Esophagus muscularis mucosa (tissue), 4 donors: ENCODE data around the gene FPR2. TPM values are rescaled to one million over a fixed set of nuclear protein-coding genes. Genes with fewer than 3 reads are reported as not detected.

Experiments used
- DNase-seq: peaks from one replicate; pipeline ENCODE4 v3.0.0-alpha.2; 2017; ENCODE audit errors: extremely low spot score
- H3K27ac ChIP-seq, 4 donors: fragments of 200-600 bp; sonication (generic); replicated peaks in 1 of 4; 1 replicate in 3 of 4; 2 replicates in 1 of 4; pipeline ENCODE4 v1.5.1; 2016 to 2019; ENCODE audit warnings: mild to moderate bottlenecking in 1 of 4
- H3K27me3 ChIP-seq, 4 donors: fragments of 200-600 bp; sonication (generic); one replicate each; pipeline versions ENCODE4 v1.5.1 to v1.6.0; 2016 to 2019
- H3K36me3 ChIP-seq, 4 donors: fragments of 200-600 bp; sonication (generic); one replicate each; pipeline ENCODE4 v1.5.1; 2016 to 2019
- H3K4me1 ChIP-seq, 4 donors: fragments of 200-600 bp; sonication (generic); one replicate each; pipeline ENCODE4 v1.5.1; 2016 to 2019
- H3K4me3 ChIP-seq, 4 donors: fragments of 200-600 bp; sonication (generic); 1 replicate in 2 of 4; 2 replicates in 2 of 4; pipeline ENCODE4 v1.5.1; 2016 to 2019; ENCODE audit warnings: mild to moderate bottlenecking in 4 of 4, moderate library complexity in 1 of 4
- H3K9me3 ChIP-seq, 4 donors: fragments of 200-600 bp; sonication (generic); 1 replicate in 3 of 4; 2 replicates in 1 of 4; pipeline ENCODE4 v1.5.1; 2016 to 2019
- EP300 ChIP-seq: sonication (generic); formaldehyde crosslinking; IDR thresholded peaks from one replicate; pipeline ENCODE4 v1.6.1; 2017; ENCODE audit warnings: antibody characterized with exemption
- POLR2A ChIP-seq: fragments of 450-650 bp; IDR thresholded peaks from one replicate; pipeline ENCODE4 v1.6.1; 2017; ENCODE audit warnings: antibody characterized with exemption, moderate library complexity, mild to moderate bottlenecking, low read depth
- POLR2AphosphoS5 ChIP-seq, 2 donors: sonication (generic); formaldehyde crosslinking; IDR thresholded peaks; one replicate each; pipeline ENCODE4 v1.6.1; 2017; ENCODE audit warnings: antibody characterized with exemption in 2 of 2
- WGBS: methylation state at CpG from one replicate; pipeline ENCODE4 v1.1.5; 2018; 5-methylcytosine and 5-hydroxymethylcytosine counted together
- intact Hi-C: fragments of 100-400 bp; cut with DNase I; formaldehyde crosslinking; loops from one replicate; pipeline ENCODE4 v1.15.1; 2023
- total RNA-seq, 4 donors: library from RNA; depleted of rRNA; stranded (reverse); fragments of >200 nt; gene quantifications; one replicate each; pipeline versions ENCODE4 v1.1.0 to v1.2.1, GENCODE V29; 2016
- TF ChIP-seq, protein P1 (sequence below), 3 experiments: fragments of 200-600 bp in 2 of 3; fragments of 450-650 bp in 1 of 3; sonication (generic) in 2 of 3; IDR thresholded peaks; one replicate each; pipeline ENCODE4 v1.5.1; 2017 to 2019; ENCODE audit warnings: antibody characterized with exemption in 3 of 3, mild to moderate bottlenecking in 2 of 3, moderate library complexity in 1 of 3

Gene FPR2
- total RNA-seq, 4 donors from 2014 or later, result 0.29 to 9.1 (median 1.5) TPM; not detected in 1

DNA sequence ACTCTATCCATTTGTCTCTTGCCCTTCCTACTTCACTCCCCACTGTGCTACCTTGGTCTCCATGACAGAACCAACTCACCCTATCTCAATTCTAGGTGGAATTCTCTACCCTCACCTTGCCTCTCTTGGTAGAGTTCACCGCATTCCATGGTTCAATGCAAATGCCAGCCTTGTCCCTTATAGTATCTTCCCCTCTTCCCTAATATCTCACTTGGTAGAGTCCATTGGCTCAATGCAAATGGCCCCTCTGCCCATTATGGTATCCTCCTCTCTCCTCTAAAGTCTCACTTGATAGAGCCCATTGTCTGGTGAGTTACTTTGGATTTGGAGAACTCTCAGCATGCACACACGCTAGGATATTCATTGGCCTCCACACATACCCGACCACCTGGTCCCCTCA, 45.1 kb upstream of the FPR2 start:
- TF ChIP-seq EP300, result no peak
- TF ChIP-seq POLR2AphosphoS5 (IDR thresholded peaks at IDR 0.05), result no peak
- TF ChIP-seq, protein P1, sequence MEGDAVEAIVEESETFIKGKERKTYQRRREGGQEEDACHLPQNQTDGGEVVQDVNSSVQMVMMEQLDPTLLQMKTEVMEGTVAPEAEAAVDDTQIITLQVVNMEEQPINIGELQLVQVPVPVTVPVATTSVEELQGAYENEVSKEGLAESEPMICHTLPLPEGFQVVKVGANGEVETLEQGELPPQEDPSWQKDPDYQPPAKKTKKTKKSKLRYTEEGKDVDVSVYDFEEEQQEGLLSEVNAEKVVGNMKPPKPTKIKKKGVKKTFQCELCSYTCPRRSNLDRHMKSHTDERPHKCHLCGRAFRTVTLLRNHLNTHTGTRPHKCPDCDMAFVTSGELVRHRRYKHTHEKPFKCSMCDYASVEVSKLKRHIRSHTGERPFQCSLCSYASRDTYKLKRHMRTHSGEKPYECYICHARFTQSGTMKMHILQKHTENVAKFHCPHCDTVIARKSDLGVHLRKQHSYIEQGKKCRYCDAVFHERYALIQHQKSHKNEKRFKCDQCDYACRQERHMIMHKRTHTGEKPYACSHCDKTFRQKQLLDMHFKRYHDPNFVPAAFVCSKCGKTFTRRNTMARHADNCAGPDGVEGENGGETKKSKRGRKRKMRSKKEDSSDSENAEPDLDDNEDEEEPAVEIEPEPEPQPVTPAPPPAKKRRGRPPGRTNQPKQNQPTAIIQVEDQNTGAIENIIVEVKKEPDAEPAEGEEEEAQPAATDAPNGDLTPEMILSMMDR (IDR thresholded peaks at IDR 0.05), result no peak
- TF ChIP-seq POLR2A, result no peak
- intact Hi-C loops, result no loop called here
- 89% methylated on average over 3 of the region's 3 CpGs for WGBS
- peaks cover 0 to 57% (median 19%) of the 10 kb centered on the region in 4 donors for H3K27me3 ChIP-seq
- peaks cover 9 to 11% (median 10%) of the 10 kb centered on the region in 4 donors for H3K4me1 ChIP-seq
- no peak overlapping the region for H3K4me3 ChIP-seq
- H3K9me3 ChIP-seq, result no peaks in the 10 kb centered on the region
- H3K27ac ChIP-seq, result no peak overlapping the region
- no peaks in the 10 kb centered on the region for H3K36me3 ChIP-seq
- DNase-seq, result no peak

DNA sequence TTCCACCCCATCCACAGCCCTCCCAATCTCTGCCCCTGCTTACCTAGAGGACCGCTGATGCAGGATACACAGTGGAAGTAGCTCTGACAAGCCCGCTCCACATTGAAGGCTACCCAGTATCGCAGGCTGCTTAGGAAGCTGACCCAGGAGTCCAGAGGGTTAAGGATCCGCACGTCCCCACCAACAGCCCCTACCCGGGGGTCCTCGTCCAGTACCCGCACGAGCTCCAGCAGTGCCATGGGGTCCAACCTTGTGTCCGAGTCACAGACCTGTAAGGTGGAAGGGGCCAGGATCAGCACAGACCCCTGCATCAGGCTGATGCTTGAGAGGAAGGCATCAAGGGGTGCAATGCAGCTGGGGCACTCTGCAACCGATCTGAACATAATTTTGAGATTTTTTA, 44.1 kb upstream of the FPR2 start:
- no peaks in the 10 kb centered on the region for H3K9me3 ChIP-seq
- H3K4me3 ChIP-seq, result no peak overlapping the region
- H3K4me1 ChIP-seq, result peaks cover 9 to 11% (median 10%) of the 10 kb centered on the region in 4 donors
- no peak overlapping the region for H3K27ac ChIP-seq
- intact Hi-C loops, result no loop called here
- 78% methylated on average over 4 of the region's 11 CpGs for WGBS
- TF ChIP-seq EP300 (no peak), POLR2A (no peak), POLR2AphosphoS5 (IDR thresholded peaks at IDR 0.05) (no peak)
- TF ChIP-seq, protein P1 (IDR thresholded peaks at IDR 0.05), result no peak
- H3K27me3 ChIP-seq, result peaks cover 0 to 67% (median 19%) of the 10 kb centered on the region in 4 donors
- no peak for DNase-seq
- H3K36me3 ChIP-seq, result no peaks in the 10 kb centered on the region

DNA sequence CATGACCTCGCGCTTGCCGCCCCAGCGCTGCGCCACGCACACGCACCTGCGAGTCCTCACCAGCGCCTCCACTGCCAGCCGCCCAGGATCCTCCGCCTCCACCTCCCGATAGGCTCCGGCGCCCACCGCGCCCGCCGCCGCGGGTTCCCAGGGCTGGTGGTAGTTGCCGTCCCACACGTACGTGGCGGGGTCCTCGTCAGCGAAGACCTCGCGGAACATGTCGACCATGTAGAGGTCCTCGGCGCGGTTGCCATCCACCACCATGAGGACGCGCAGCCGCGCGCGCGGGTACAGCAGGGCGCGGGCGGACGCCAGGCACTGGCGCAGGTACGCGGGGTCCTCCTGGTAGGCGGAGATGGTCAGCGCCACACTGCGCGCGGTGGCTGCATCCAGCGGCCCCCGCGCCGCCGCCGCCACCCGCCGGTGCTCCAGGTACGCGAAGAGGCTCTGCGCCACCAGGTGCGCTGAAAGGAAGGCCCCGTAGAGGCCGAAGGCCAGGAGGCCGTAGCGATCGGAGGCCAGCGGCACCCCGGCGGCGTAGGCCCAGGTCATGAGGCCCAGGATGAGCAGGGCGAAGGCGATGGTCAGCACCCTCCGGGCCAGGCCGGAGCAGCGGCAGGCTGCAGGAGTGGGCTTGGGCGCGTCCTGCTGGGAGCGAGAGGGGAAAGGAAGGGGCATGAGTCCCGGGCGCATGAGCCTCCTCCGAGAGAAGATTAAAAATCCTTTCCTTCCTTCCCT, 41.6 kb upstream of the FPR2 start:
- DNase-seq, result no peak
- peaks cover 0 to 89% (median 20%) of the 10 kb centered on the region in 4 donors for H3K27me3 ChIP-seq
- TF ChIP-seq POLR2A (no peak), POLR2AphosphoS5 (IDR thresholded peaks at IDR 0.05) (no peak)
- TF ChIP-seq, protein P1 (IDR thresholded peaks at IDR 0.05), result no peak

DNA sequence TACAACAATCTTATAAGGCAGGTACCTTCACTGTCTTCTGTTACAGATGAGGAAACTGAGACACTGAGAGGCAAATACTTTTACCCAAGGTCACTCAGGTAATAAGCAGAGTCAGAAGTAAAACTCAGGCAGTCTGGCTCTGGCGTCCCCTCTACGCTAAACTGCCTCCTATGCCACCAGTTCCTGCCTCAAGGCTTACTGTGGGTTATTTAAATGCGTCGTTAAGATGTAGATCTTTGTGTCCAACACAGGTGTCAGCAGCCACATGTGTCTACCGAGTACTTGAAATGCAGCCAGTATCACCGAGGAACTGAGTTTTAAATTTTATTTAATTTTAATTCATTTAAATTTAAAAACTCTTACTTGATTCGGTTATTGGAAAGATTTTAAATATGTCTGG, 39.1 kb upstream of the FPR2 start:
- intact Hi-C loops, result no loop called here

More for the DNA sequence above, 41.6 kb upstream of the FPR2 start:
- Histone ChIP-seq H3K9me3 (no peaks in the 10 kb centered on the region), H3K4me1 (peaks cover 9 to 11% (median 10%) of the 10 kb centered on the region in 4 donors), H3K4me3 (peak overlapping the region; percentile 27 to 50 (median 35)), H3K27ac (no peak overlapping the region), H3K36me3 (no peaks in the 10 kb centered on the region)
- 12% methylated on average over 20 of the region's 83 CpGs for WGBS
- intact Hi-C loops, result no loop called here

More for the DNA sequence above, 39.1 kb upstream of the FPR2 start:
- Histone ChIP-seq H3K27ac (no peak overlapping the region), H3K9me3 (no peaks in the 10 kb centered on the region), H3K36me3 (no peaks in the 10 kb centered on the region), H3K27me3 (peaks cover 0 to 92% (median 22%) of the 10 kb centered on the region in 4 donors), H3K4me1 (peaks cover 10 to 19% (median 19%) of the 10 kb centered on the region in 4 donors), H3K4me3 (no peak overlapping the region)
- TF ChIP-seq EP300 (no peak), POLR2A (no peak), POLR2AphosphoS5 (IDR thresholded peaks at IDR 0.05) (no peak)
- TF ChIP-seq, protein P1 (IDR thresholded peaks at IDR 0.05), result no peak
- no peak for DNase-seq
- WGBS, result 64% methylated on average over 7 of the region's 7 CpGs
